Keratinocyte (primary cell): ENCODE measurements around the gene TYW1B. TPM values are rescaled to one million over a fixed set of nuclear protein-coding genes. Genes with fewer than 3 reads are reported as not detected.
"Not testable (repeated sequence)": the region's sequence is repeated elsewhere in the genome, so short reads cannot be mapped to it uniquely, and the experiment has no call there.

ENCODE experiments used
- DNase-seq: peaks from one replicate; pipeline ENCODE4 v3.0.0-alpha.2; 2011; ENCODE audit warnings: low read depth, missing footprints, low spot score
- FAIRE-seq: peaks from 2 replicates; lab custom pipeline; 2011; peaks lifted over from hg19 to GRCh38; lab: Jason Lieb, UNC
- H2AFZ ChIP-seq: 2 replicates; pipeline ENCODE4 v1.6.0; 2012; ENCODE audit warnings: low read length, control low read depth, inconsistent platforms; ENCODE audit not compliant: control insufficient read depth
- H3K27ac ChIP-seq: 2 replicates; pipeline ENCODE4 v1.5.1; 2011; ENCODE audit warnings: low read length; ENCODE audit not compliant: control insufficient read depth, insufficient read depth
- H3K27me3 ChIP-seq: 3 replicates; pipeline ENCODE4 v1.6.0; 2011; ENCODE audit warnings: low read length; ENCODE audit not compliant: control insufficient read depth, insufficient read depth; ENCODE audit errors: extremely low read depth
- H3K36me3 ChIP-seq, 2 experiments: 2 replicates in 1 of 2; 3 replicates in 1 of 2; pipeline ENCODE4 v1.5.1; 2011; ENCODE audit warnings: low read length in 2 of 2, mild to moderate bottlenecking in 1 of 2; ENCODE audit not compliant: control insufficient read depth in 2 of 2, insufficient read depth in 2 of 2; ENCODE audit errors: extremely low read depth in 1 of 2
- H3K4me1 ChIP-seq: 3 replicates; pipeline ENCODE4 v1.5.1; 2011; ENCODE audit warnings: low read length; ENCODE audit not compliant: control insufficient read depth, insufficient read depth; ENCODE audit errors: extremely low read depth
- H3K4me2 ChIP-seq: 3 replicates; pipeline ENCODE4 v1.6.0; 2011; ENCODE audit warnings: low read depth, low read length; ENCODE audit not compliant: control insufficient read depth, insufficient read depth; ENCODE audit errors: extremely low read depth
- H3K4me3 ChIP-seq, 3 experiments: fragments of 200-600 bp in 1 of 3; sonication (generic) in 1 of 3; 2 replicates in 2 of 3; 3 replicates in 1 of 3; pipeline ENCODE4 v1.5.1; 2011 to 2016; ENCODE audit warnings: low read length in 3 of 3, mild to moderate bottlenecking in 3 of 3, control low read depth in 2 of 3, inconsistent platforms in 1 of 3, low read depth in 1 of 3, mixed read lengths in 1 of 3, mixed run types in 1 of 3, moderate library complexity in 1 of 3; ENCODE audit not compliant: control insufficient read depth in 2 of 3, insufficient read depth in 2 of 3; ENCODE audit errors: extremely low read depth in 1 of 3
- H3K79me2 ChIP-seq: 2 replicates; pipeline ENCODE4 v1.6.0; 2012; ENCODE audit warnings: low read length; ENCODE audit not compliant: control insufficient read depth, insufficient read depth
- H3K9ac ChIP-seq: 3 replicates; pipeline ENCODE4 v1.6.0; 2011; ENCODE audit warnings: low read length; ENCODE audit not compliant: control insufficient read depth, insufficient read depth; ENCODE audit errors: extremely low read depth
- H3K9me1 ChIP-seq: 3 replicates; pipeline ENCODE4 v1.6.0; 2011; ENCODE audit warnings: low read length; ENCODE audit not compliant: control insufficient read depth, insufficient read depth; ENCODE audit errors: extremely low read depth
- H3K9me3 ChIP-seq: 2 replicates; pipeline ENCODE4 v1.5.1; 2012; ENCODE audit warnings: low read depth, low read length; ENCODE audit not compliant: control insufficient read depth
- H4K20me1 ChIP-seq: 3 replicates; pipeline ENCODE4 v1.6.0; 2011; ENCODE audit warnings: low read length; ENCODE audit not compliant: control insufficient read depth, insufficient read depth; ENCODE audit errors: extremely low read depth
- EZH2 ChIP-seq: IDR thresholded peaks from one replicate; pipeline ENCODE4 v1.6.1; 2012; ENCODE audit warnings: inconsistent platforms, mild to moderate bottlenecking, low read length, moderate library complexity
- dilution Hi-C: fragments of 300-500 bp; cut with MboI; formaldehyde crosslinking; loops from one replicate; pipeline ENCODE4 v1.7.0; 2020; ENCODE audit warnings: low sequenced_read_pairs; ENCODE audit not compliant: extremely low pct_ligation_motif_present
- polyA plus RNA-seq, 5 experiments: library from polyadenylated mRNA; depleted of rRNA in 3 of 5; stranded (reverse) in 3 of 5; stranded (forward) in 1 of 5; unstranded in 1 of 5; fragments of >200 nt; gene quantifications; 1 replicate in 1 of 5; 2 replicates in 3 of 5; 3 replicates in 1 of 5; pipeline versions ENCODE4 v1.2.1 to v1.2.3, GENCODE V29; 2011 to 2012; ENCODE audit warnings: missing spikeins in 2 of 5, low read depth in 1 of 5, low replicate concordance in 1 of 5
- TF ChIP-seq, protein P1 (sequence below), 3 experiments: IDR thresholded peaks in 1 of 3; conservative IDR thresholded peaks in 1 of 3; optimal IDR thresholded peaks in 1 of 3; 2 replicates in 2 of 3; 3 replicates in 1 of 3; pipeline versions ENCODE3 to v1.5.1; 2011; ENCODE audit warnings: low read length in 3 of 3, mild to moderate bottlenecking in 3 of 3, moderate library complexity in 2 of 3, control low read depth in 1 of 3, inconsistent platforms in 1 of 3; ENCODE audit not compliant: insufficient read depth in 2 of 3; ENCODE audit errors: extremely low read depth in 1 of 3

The TYW1B gene
- polyA plus RNA-seq, 1 donor (not counting 4 experiments of a cell fraction or from before 2014, with no cell fraction given): 2.5 TPM

DNA sequence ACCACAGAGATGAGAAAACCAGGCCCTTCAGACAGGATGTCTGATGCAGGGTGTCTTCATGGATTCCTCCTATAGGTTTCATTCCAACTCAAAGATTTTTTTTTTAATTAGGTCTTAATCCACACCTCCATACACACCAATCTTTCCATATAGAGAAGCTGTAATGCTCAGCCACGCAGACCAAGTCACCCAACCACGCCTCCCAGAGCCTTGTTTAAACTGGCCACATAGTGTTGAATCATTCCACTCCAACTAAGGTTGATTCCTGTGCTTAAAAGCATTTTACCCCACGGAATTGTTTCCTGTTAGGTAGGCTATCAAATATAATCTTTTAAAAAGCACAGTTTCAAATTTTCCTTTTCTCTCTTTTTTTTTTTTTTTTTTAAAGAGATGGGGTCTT is 153.6 kb downstream of the TYW1B start:
- dilution Hi-C loops: no loop called here
- H3K36me3 ChIP-seq: no peaks in the 10 kb centered on the region
- no peaks in the 10 kb centered on the region for H3K9me3 ChIP-seq
- no peaks in the 10 kb centered on the region for H3K27me3 ChIP-seq
- no peak overlapping the region for H3K4me2 ChIP-seq
- no peak overlapping the region for H3K4me3 ChIP-seq
- H2AFZ ChIP-seq: no peak overlapping the region
- no peak for TF ChIP-seq EZH2
- TF ChIP-seq, protein P1, sequence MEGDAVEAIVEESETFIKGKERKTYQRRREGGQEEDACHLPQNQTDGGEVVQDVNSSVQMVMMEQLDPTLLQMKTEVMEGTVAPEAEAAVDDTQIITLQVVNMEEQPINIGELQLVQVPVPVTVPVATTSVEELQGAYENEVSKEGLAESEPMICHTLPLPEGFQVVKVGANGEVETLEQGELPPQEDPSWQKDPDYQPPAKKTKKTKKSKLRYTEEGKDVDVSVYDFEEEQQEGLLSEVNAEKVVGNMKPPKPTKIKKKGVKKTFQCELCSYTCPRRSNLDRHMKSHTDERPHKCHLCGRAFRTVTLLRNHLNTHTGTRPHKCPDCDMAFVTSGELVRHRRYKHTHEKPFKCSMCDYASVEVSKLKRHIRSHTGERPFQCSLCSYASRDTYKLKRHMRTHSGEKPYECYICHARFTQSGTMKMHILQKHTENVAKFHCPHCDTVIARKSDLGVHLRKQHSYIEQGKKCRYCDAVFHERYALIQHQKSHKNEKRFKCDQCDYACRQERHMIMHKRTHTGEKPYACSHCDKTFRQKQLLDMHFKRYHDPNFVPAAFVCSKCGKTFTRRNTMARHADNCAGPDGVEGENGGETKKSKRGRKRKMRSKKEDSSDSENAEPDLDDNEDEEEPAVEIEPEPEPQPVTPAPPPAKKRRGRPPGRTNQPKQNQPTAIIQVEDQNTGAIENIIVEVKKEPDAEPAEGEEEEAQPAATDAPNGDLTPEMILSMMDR (optimal IDR thresholded peaks at IDR 0.05 in 1 of 3, IDR thresholded peaks at IDR 0.05 in 1 of 3, conservative IDR thresholded peaks at IDR 0.05 in 1 of 3; ENCODE audit: extremely low read depth in 1 of 3, insufficient read depth in 2 of 3, low read length in 3 of 3): no peak
- H3K9me1 ChIP-seq: no peaks in the 10 kb centered on the region
- H4K20me1 ChIP-seq: no peaks in the 10 kb centered on the region
- peak; percentile 67 for FAIRE-seq
- H3K27ac ChIP-seq: no peak overlapping the region
- peaks cover 12% of the 10 kb centered on the region for H3K4me1 ChIP-seq
- DNase-seq: no peak
- H3K9ac ChIP-seq: no peak overlapping the region
- no peaks in the 10 kb centered on the region for H3K79me2 ChIP-seq

DNA sequence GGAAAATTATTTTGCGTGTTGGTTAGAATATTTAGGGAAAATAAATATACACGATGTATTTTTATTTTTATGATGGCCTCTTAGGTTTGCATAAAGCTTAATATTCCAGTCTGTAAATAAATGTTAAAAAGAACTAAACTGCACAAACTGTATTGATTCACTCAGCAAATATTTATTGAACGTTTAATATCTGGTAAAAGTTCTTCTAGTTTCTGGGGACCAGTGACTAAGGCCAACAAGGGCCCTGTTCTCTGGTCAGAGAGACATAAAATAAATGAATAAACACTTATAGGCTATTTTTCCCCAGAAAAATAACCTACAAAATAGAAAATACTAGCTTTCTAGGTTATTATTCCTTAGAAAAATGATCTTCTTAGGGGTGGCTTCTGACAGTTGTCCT is 157.2 kb downstream of the TYW1B start:
- H3K79me2 ChIP-seq, H3K4me3 ChIP-seq: not testable (repeated sequence)

DNA sequence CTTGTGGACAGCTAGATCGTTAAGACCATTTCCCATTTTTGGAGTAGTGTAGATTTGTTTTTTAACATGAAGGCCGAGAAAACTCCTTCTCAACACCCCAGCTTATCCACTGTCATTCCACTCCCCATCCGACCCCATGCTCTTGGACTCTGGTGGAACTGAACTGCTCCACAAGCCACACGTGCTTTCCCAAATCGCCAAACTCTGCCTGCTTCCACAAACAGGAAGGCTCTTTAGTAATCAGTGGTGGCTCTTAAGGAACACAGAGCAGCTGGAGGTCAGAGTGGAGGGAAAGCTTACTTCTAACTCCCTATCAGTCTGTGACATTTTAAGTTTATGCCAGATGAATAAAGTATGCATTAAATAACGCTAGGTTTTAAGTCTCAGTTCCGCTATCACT is 159.6 kb downstream of the TYW1B start:
- H3K4me3 ChIP-seq, dilution Hi-C loops, FAIRE-seq: not testable (repeated sequence)

More for the DNA sequence above, 157.2 kb downstream of the TYW1B start:
- H3K4me2 ChIP-seq, H3K9ac ChIP-seq, dilution Hi-C loops, H4K20me1 ChIP-seq, H3K9me1 ChIP-seq, H3K27me3 ChIP-seq, H3K36me3 ChIP-seq, H2AFZ ChIP-seq, DNase-seq, FAIRE-seq, H3K4me1 ChIP-seq, H3K27ac ChIP-seq, H3K9me3 ChIP-seq: not testable (repeated sequence)

DNA sequence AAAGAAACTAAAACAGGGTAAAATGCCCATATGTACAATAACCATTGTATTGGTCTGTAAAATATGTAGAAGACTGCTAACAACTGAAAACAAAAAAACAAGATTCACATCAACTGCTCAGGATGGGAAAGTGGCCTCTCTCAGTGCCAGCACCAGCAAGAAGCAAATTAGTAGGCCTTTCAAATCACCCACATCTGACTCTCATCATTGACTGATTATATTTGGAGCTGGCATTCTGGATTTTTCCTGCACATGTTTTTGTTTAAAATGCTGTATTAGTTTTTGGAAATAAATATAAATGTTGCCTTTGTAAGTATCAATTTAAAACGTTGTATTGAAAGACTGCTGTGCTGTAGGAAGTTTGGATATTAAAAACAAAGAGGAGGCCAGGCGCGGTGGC is 161.0 kb downstream of the TYW1B start:
- H4K20me1 ChIP-seq, H3K9me1 ChIP-seq, H3K4me1 ChIP-seq, H3K27ac ChIP-seq, H3K36me3 ChIP-seq, H3K27me3 ChIP-seq, FAIRE-seq, H2AFZ ChIP-seq, H3K4me3 ChIP-seq, dilution Hi-C loops, H3K4me2 ChIP-seq, H3K9me3 ChIP-seq, DNase-seq, H3K9ac ChIP-seq, H3K79me2 ChIP-seq: not testable (repeated sequence)

More for the DNA sequence above, 159.6 kb downstream of the TYW1B start:
- H3K9ac ChIP-seq, DNase-seq, H3K27me3 ChIP-seq, H3K4me1 ChIP-seq, H3K9me1 ChIP-seq, H3K36me3 ChIP-seq, H4K20me1 ChIP-seq, H3K27ac ChIP-seq, H3K4me2 ChIP-seq, H3K79me2 ChIP-seq, H3K9me3 ChIP-seq, H2AFZ ChIP-seq: not testable (repeated sequence)
